Measurements from ENCODE around the gene GPR89A.

GRCh38 chr1:145601593-145601992 lies 6.2 kb upstream of the GPR89A start:
- TF ChIP-seq POLR2AphosphoS5 (IDR thresholded peaks at IDR 0.05) (no peak), CTCF (IDR thresholded peaks at IDR 0.05) (no peak), EP300 (IDR thresholded peaks at IDR 0.05) (no peak), POLR2A (IDR thresholded peaks at IDR 0.05) (no peak)

All from gastroesophageal sphincter (tissue), 3 donors.